HG03025 (cell line): ENCODE data around the gene NDUFS6.
A peak's percentile ranks its signal among the peaks of the same experiment; 100 is the strongest.

Experiments
- ATAC-seq: cut with Tn5 transposase; IDR thresholded peaks from one replicate; pipeline ENCODE4 v1.9.1; 2021; ENCODE audit warnings: mild to moderate bottlenecking, moderate library complexity; ENCODE audit not compliant: unreplicated experiment, low FRiP score

NDUFS6 gene

GRCh38 chr5:1801222-1801966, at the start of gene NDUFS6:
TSS of gene NDUFS6 (plus strand) at chr5:1801407. CDS start at chr5:1801418, 11 bp downstream.
- peak; percentile 51 for ATAC-seq

DNA sequence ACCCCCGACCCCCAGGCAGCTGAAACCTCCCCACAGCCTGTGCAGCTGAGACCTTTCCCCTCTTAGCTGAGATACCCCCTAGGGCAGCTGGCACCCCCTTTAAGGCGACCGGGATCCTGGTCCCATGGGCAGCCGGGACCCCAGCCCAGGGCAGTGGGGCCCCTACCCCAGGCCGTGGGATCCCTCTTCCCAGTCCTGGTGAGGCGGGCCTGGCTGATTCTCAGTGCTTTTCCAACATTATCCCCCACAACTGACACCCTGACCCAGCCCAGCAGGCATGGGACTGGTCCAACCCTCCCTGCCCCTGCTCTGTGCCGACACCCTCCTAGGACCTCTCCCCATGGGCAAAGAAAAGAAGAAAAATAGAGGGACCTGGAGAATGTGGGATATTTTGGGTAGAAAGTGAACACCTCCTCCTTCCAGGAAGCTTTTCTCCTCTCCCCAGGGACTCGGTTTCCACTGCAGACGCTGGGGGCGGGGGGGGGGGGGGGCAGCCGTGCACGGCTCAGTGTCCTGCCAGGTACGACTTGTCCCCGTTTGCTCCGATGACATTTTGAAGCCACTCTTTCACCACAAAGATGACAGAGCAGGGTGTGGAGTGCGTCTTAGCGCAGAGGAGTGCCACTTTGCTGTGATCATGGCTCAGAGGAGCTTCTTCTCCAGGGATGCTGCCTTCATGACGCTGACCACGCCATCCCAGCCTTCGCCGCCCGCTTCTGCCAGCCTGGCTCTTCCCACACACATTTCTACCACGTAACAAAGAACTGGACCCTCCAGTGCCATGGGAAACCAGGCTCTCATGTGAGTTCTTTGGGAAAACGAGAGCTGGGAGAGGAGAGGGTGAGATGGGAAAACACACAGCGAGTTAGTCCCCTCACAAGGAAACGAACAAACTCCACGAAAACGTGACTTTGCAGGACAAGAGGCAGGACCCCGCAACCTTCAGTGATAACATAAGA, 49.1 kb upstream of the NDUFS6 start:
- no peak for ATAC-seq

DNA sequence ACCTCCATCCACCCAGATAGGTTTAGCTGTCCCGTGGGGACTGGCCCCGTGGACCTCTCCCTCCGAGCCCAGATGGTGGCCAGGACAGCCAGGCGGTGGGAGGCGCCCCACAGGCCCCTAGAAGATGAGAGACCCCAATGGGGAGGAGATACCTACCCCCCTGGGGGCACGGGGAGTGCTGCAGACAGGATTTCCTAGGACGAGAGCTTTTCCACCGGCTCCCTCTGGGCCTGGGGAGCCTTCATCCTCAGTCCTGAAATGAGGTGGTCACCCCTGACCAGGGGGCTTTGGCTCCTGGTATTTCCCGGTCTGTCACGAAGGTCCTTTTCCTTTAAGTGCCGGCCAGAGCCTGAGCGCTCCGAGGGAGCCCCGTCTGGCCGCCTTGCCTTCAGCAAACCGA, 48.3 kb upstream of the NDUFS6 start:
- no peak for ATAC-seq

DNA sequence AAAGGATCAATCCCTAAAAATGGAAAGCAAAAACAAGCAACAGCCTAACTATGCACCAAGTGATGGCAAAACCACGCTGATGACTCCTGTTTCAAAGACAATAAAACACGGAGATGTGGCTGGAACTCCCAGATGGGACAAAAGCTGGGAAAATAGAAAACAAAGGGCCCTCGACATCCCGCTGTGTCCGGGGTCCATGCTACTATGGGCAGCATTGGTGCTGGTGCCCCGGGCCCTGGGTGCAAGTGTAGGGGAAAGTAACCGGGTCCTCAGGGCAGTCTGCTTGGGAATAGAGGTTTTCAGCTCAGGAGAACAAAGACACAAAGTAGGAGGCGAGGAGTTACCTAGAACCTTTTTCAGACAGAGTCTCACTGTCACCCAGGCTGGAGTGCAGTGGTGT, 47.7 kb upstream of the NDUFS6 start:
- ATAC-seq = no peak

- no peak for ATAC-seq
Measured at GRCh38 chr5:1754531-1755220, 46.5 kb upstream of the NDUFS6 start.

GRCh38 chr5:1755321-1755949, 45.8 kb upstream of the NDUFS6 start:
- ATAC-seq = no peak

DNA sequence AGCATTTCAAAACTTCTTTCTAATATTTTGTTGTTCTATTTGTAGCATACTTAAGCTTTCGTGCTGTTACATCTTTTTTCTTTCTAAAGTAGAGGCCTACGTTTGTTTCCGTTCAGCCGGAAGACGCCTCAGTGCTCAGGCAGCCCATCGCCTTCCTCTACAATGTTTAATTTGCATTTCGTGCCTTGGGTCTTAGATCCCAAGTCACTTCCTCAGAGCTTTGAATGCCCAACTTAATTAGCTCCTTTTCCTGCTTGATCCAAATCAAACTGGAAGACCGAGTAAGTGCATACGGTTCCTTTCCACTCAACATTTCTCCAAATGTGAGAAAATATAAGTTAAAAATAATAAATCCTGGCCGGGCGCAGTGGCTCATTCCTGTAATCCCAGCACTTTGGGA, 44.7 kb upstream of the NDUFS6 start:
- ATAC-seq = no peak

GRCh38 chr5:1757511-1757910, 43.7 kb upstream of the NDUFS6 start:
- no peak for ATAC-seq

DNA sequence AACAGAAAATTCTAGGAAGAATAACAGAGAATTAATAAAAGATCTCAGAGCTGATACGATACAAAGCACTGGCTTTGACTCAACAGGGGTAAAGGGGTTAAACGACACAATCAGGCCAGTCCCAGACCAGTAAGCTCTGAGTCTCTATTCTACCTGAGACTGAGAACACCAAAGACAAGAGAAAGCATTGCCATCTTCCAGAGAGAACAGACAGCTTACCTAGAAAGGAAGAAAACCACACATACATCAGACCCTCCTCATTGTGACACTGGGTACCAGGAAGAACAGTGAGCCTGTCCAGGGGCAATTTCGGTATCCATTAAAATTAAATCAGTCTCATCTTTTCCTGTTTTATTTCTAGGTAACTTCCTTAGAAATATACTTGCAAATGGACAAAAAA, 42.6 kb upstream of the NDUFS6 start:
- no peak for ATAC-seq

DNA sequence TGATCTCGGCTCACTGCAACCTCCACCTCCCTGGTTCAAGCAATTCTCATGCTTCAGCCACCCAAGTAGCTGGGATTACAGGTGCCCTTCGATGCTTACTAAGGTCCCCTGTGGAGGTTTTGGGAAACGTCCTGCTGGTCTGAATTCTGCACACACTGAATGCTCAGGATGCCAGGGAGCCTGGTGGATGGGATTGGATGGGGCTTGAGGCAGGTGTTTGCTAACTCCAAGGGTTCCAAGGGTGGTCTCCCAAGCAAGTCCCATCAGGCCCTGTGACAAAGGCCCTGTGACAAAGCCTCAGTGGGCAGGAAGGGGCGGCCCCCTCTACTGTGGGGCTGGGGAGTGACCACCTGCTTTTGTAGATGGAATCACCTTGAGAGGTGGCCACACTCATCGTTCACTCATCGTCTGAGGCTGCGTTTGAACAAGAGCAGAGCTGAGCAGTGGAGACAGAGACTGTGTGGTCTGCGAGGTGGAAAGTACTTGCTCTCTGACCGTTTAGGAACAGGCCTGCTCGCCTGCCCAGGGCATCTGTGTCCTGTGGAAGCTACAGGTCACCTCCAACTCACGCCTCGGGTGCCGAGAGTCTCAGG, 41.7 kb upstream of the NDUFS6 start:
- no peak for ATAC-seq

- ATAC-seq = no peak
Measured at GRCh38 chr5:1760231-1760630, 41.0 kb upstream of the NDUFS6 start.

DNA sequence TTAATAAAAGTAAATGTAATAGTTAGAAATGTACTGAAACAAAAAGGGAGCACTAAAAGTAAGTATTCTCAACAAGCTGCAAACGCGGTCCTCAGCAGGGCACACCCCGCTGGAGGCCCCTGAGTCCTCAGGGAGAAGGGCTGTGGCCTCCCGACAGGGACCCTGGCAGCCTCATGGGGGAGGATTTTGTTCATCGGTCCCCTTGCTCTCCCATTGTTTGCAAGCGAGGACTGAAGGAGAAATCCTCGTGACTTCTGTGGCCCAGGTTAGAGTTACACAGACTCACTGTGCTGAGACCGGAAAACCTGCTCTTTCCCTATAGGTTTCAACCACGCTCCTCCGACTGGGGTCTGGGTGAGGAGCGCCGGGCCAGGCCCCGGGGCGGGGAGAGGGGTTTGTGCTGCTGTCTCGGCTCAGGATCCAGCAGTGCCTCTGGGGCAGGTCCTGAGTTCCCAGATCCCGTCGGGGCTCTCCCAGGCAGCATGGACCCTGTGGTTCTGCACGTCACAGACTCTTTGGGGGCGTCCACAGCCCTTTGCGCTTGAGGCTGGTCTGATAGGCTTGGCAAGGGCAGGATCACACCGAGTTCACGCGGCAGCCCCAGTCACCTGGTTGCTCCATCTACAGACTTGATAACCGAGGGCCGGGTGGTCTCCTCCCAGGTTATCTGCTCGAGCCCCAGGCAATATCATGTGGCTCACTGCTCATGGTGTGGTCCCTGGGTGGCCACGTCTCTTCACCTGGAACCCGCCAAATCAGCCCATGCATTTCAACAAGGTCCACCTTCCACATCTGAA, 40.4 kb upstream of the NDUFS6 start:
- ATAC-seq = no peak

- ATAC-seq = no peak
Measured at GRCh38 chr5:1761453-1761755, 39.8 kb upstream of the NDUFS6 start.

- ATAC-seq = no peak
Measured at GRCh38 chr5:1762121-1762882, 38.9 kb upstream of the NDUFS6 start.

DNA sequence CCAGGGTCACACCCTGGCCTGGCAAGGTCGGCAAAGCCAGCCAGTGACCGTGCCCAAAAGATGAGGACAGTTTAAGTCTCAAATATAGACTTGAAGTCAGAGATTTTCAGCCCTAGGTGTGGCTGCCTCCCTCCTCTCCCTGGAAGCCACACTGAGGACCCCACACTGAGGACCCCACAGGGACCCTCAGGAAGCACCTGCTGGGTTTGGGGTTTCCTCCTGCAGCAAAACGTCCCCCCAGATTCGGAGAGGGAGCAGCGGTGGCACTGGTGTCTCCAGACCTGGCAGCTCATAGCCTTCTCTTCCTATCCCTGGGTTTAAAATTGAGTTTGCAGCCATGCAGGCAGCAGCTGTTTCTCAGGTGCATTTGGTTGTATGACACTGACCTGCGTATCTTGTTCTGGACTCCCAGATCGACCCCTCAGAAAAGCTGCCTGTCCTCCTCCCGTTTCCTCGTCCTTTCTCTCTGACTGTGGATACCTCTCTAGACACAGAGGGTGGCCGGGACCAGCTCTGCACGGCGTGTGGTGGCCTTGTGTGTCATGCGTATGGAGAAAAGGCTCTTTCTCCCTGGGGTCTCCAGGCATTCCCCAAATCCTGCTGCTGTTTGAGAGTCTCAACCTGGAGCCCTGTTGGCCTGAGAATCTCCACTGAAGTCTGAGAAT, 38.2 kb upstream of the NDUFS6 start:
- no peak for ATAC-seq

- ATAC-seq = no peak
Measured at GRCh38 chr5:1763548-1763911, 37.7 kb upstream of the NDUFS6 start.

GRCh38 chr5:1763960-1764605, 37.1 kb upstream of the NDUFS6 start:
- ATAC-seq = no peak

DNA sequence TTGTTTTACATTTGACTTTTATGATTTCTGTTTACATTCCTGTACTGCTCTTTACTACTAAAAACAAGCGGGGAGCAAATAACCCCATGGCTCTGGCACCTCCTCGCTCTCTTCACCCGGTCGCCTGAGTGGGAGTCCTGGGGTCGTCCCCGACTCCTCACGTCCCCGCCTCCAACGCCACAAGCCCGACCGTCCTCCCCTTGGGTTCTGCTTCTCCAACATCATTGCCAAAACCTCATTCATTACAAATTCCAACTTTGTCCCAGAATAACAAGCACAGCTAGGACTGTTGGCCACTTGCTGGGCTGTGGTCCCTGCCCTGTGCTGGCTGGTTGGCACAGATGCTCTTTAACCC, 36.6 kb upstream of the NDUFS6 start:
- no peak for ATAC-seq
